ENCODE measurements around the gene TATDN2. TPM values are rescaled to one million over a fixed set of nuclear protein-coding genes. Genes with fewer than 3 reads are reported as not detected.

The TATDN2 gene
- total and polyA plus RNA-seq, 2 experiments from 2014 or later: 4.8 to 19.1 TPM

DNA sequence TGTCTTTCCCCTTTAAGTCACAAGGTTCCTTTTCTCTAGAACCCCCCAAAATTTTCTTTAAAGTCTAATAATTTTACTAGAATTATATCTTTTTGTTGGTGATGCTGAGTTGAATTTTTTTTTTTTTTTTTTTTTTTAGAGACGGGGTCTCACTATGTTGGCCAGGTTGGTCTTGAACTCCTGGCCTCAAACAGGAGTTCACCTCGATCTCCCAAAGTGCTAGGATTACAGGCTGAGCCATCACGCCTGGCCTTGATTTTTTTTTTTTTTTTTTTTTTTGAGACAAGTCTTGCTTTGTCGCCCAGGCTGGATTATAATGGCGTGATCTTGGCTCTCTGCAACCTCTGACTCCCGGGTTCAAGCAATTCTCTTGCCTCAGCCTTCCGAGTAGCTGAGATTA lies 60.4 kb downstream of the TATDN2 start:
- Histone ChIP-seq H3K4me3 (no peak overlapping the region), H3K9me2 (ENCODE audit: insufficient read depth) (no peaks in the 10 kb centered on the region), H4K20me1 (replicated peaks; ENCODE audit: insufficient read depth) (peaks cover 19% of the 10 kb centered on the region), H3K27me3 (ENCODE audit: insufficient read depth) (no peaks in the 10 kb centered on the region), H3K4me1 (ENCODE audit: insufficient read depth) (no peaks in the 10 kb centered on the region), H3K4me2 (no peak overlapping the region), H2AFZ (no peak overlapping the region), H3K36me3 (ENCODE audit: insufficient read depth) (peaks cover 45% of the 10 kb centered on the region), H3F3A (replicated peaks; ENCODE audit: low read depth) (no peaks in the 10 kb centered on the region), H3K27ac (ENCODE audit: low read depth) (no peak overlapping the region), H3K79me2 (replicated peaks; ENCODE audit: insufficient read depth) (no peaks in the 10 kb centered on the region)
- Mint-ChIP-seq H3K27me3 (ENCODE audit: insufficient read depth, low read depth, poor library complexity) (peaks cover 8% of the 10 kb centered on the region), H3K27ac (no peak overlapping the region), H3K36me3 (ENCODE audit: low read depth) (peaks cover 88% of the 10 kb centered on the region), H3K4me3 (no peak overlapping the region), H3K9me3 (no peaks in the 10 kb centered on the region; the same call in 2 of the 3 replicates), H3K4me1 (peaks cover 3% of the 10 kb centered on the region; the same call in 1 of the 3 replicates)
- DNase-seq (ENCODE audit: low spot score) (no peak), ATAC-seq (no peak)
- TF ChIP-seq POLR2AphosphoS5 (IDR thresholded peaks at IDR 0.05; ENCODE audit: low read depth): no peak
- TF ChIP-seq STAT1 (IDR thresholded peaks at IDR 0.05; ENCODE audit: unreplicated experiment): no peak
- TF ChIP-seq, protein P1, sequence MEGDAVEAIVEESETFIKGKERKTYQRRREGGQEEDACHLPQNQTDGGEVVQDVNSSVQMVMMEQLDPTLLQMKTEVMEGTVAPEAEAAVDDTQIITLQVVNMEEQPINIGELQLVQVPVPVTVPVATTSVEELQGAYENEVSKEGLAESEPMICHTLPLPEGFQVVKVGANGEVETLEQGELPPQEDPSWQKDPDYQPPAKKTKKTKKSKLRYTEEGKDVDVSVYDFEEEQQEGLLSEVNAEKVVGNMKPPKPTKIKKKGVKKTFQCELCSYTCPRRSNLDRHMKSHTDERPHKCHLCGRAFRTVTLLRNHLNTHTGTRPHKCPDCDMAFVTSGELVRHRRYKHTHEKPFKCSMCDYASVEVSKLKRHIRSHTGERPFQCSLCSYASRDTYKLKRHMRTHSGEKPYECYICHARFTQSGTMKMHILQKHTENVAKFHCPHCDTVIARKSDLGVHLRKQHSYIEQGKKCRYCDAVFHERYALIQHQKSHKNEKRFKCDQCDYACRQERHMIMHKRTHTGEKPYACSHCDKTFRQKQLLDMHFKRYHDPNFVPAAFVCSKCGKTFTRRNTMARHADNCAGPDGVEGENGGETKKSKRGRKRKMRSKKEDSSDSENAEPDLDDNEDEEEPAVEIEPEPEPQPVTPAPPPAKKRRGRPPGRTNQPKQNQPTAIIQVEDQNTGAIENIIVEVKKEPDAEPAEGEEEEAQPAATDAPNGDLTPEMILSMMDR (conservative IDR thresholded peaks at IDR 0.05; ENCODE audit: low read depth in 2 of 2): no peak
- TF ChIP-seq JUNB (IDR thresholded peaks at IDR 0.05; ENCODE audit: unreplicated experiment): no peak
- no peak for TF ChIP-seq EZH2phosphoT487 (IDR thresholded peaks at IDR 0.05; ENCODE audit: unreplicated experiment)
- no peak for TF ChIP-seq ZNF331 (CRISPR knock-in tag; IDR thresholded peaks at IDR 0.05; ENCODE audit: low read depth)
- TF ChIP-seq, protein P2, sequence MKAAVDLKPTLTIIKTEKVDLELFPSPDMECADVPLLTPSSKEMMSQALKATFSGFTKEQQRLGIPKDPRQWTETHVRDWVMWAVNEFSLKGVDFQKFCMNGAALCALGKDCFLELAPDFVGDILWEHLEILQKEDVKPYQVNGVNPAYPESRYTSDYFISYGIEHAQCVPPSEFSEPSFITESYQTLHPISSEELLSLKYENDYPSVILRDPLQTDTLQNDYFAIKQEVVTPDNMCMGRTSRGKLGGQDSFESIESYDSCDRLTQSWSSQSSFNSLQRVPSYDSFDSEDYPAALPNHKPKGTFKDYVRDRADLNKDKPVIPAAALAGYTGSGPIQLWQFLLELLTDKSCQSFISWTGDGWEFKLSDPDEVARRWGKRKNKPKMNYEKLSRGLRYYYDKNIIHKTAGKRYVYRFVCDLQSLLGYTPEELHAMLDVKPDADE (IDR thresholded peaks at IDR 0.05): no peak
- no peak for TF ChIP-seq NANOG (IDR thresholded peaks at IDR 0.05; ENCODE audit: borderline replicate concordance)
- no peak for TF ChIP-seq CREB1 (CRISPR knock-in tag; IDR thresholded peaks at IDR 0.05; ENCODE audit: low read depth)
- TF ChIP-seq, protein P3, sequence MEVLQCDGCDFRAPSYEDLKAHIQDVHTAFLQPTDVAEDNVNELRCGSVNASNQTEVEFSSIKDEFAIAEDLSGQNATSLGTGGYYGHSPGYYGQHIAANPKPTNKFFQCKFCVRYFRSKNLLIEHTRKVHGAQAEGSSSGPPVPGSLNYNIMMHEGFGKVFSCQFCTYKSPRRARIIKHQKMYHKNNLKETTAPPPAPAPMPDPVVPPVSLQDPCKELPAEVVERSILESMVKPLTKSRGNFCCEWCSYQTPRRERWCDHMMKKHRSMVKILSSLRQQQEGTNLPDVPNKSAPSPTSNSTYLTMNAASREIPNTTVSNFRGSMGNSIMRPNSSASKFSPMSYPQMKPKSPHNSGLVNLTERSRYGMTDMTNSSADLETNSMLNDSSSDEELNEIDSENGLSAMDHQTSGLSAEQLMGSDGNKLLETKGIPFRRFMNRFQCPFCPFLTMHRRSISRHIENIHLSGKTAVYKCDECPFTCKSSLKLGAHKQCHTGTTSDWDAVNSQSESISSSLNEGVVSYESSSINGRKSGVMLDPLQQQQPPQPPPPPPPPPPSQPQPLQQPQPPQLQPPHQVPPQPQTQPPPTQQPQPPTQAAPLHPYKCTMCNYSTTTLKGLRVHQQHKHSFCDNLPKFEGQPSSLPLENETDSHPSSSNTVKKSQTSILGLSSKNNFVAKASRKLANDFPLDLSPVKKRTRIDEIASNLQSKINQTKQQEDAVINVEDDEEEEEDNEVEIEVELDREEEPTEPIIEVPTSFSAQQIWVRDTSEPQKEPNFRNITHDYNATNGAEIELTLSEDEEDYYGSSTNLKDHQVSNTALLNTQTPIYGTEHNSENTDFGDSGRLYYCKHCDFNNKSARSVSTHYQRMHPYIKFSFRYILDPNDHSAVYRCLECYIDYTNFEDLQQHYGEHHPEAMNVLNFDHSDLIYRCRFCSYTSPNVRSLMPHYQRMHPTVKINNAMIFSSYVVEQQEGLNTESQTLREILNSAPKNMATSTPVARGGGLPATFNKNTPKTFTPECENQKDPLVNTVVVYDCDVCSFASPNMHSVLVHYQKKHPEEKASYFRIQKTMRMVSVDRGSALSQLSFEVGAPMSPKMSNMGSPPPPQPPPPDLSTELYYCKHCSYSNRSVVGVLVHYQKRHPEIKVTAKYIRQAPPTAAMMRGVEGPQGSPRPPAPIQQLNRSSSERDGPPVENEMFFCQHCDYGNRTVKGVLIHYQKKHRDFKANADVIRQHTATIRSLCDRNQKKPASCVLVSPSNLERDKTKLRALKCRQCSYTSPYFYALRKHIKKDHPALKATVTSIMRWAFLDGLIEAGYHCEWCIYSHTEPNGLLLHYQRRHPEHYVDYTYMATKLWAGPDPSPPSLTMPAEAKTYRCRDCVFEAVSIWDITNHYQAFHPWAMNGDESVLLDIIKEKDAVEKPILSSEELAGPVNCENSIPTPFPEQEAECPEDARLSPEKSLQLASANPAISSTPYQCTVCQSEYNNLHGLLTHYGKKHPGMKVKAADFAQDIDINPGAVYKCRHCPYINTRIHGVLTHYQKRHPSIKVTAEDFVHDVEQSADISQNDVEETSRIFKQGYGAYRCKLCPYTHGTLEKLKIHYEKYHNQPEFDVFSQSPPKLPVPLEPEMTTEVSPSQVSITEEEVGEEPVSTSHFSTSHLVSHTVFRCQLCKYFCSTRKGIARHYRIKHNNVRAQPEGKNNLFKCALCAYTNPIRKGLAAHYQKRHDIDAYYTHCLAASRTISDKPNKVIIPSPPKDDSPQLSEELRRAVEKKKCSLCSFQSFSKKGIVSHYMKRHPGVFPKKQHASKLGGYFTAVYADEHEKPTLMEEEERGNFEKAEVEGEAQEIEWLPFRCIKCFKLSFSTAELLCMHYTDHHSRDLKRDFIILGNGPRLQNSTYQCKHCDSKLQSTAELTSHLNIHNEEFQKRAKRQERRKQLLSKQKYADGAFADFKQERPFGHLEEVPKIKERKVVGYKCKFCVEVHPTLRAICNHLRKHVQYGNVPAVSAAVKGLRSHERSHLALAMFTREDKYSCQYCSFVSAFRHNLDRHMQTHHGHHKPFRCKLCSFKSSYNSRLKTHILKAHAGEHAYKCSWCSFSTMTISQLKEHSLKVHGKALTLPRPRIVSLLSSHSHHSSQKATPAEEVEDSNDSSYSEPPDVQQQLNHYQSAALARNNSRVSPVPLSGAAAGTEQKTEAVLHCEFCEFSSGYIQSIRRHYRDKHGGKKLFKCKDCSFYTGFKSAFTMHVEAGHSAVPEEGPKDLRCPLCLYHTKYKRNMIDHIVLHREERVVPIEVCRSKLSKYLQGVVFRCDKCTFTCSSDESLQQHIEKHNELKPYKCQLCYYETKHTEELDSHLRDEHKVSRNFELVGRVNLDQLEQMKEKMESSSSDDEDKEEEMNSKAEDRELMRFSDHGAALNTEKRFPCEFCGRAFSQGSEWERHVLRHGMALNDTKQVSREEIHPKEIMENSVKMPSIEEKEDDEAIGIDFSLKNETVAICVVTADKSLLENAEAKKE (CRISPR knock-in tag; IDR thresholded peaks at IDR 0.05): no peak
- TF ChIP-seq ZNF114 (CRISPR knock-in tag; IDR thresholded peaks at IDR 0.05): no peak
- no peak for TF ChIP-seq EZH2 (IDR thresholded peaks at IDR 0.05; ENCODE audit: low read depth, unreplicated experiment)

Data from GM23338 (cell line).